Measurements from ENCODE around the gene DRD1.

The DRD1 gene

GRCh38 chr5:175471628-175472027 lies 27.6 kb upstream of the DRD1 start:
- H3K9me2 ChIP-seq (replicated peaks; ENCODE audit: insufficient read depth, low read length), result no peaks in the 10 kb centered on the region
- no peak overlapping the region for H3K4me2 ChIP-seq (ENCODE audit: low read depth, low read length, poor library complexity, severe bottlenecking)
- H3K9ac ChIP-seq (ENCODE audit: low read length), result no peak overlapping the region
- H2AFZ ChIP-seq (ENCODE audit: low read depth, low read length, severe bottlenecking), result no peak overlapping the region
- H3K4me3 ChIP-seq (ENCODE audit: insufficient read depth, low read length, poor library complexity, severe bottlenecking), result no peak overlapping the region
- H3K79me2 ChIP-seq (ENCODE audit: insufficient read depth, low read length), result no peaks in the 10 kb centered on the region
- H4K20me1 ChIP-seq (ENCODE audit: low read depth, low read length), result no peaks in the 10 kb centered on the region
- no peaks in the 10 kb centered on the region for H3F3A ChIP-seq (ENCODE audit: insufficient read depth)
- H3K9me3 ChIP-seq (ENCODE audit: insufficient read depth, low read length), result no peaks in the 10 kb centered on the region
- no peaks in the 10 kb centered on the region for H3K27me3 ChIP-seq (ENCODE audit: low read length)
- no peaks in the 10 kb centered on the region for H3K36me3 ChIP-seq (ENCODE audit: low read length)
- TF ChIP-seq EZH2phosphoT487 (conservative IDR thresholded peaks at IDR 0.05; ENCODE audit: low read length), result no peak
- TF ChIP-seq, protein P1, sequence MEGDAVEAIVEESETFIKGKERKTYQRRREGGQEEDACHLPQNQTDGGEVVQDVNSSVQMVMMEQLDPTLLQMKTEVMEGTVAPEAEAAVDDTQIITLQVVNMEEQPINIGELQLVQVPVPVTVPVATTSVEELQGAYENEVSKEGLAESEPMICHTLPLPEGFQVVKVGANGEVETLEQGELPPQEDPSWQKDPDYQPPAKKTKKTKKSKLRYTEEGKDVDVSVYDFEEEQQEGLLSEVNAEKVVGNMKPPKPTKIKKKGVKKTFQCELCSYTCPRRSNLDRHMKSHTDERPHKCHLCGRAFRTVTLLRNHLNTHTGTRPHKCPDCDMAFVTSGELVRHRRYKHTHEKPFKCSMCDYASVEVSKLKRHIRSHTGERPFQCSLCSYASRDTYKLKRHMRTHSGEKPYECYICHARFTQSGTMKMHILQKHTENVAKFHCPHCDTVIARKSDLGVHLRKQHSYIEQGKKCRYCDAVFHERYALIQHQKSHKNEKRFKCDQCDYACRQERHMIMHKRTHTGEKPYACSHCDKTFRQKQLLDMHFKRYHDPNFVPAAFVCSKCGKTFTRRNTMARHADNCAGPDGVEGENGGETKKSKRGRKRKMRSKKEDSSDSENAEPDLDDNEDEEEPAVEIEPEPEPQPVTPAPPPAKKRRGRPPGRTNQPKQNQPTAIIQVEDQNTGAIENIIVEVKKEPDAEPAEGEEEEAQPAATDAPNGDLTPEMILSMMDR (IDR thresholded peaks at IDR 0.05; ENCODE audit: insufficient read depth, low read length, poor library complexity, severe bottlenecking), result no peak
- no peak overlapping the region for H3K27ac ChIP-seq (ENCODE audit: low read depth, low read length)

DNA sequence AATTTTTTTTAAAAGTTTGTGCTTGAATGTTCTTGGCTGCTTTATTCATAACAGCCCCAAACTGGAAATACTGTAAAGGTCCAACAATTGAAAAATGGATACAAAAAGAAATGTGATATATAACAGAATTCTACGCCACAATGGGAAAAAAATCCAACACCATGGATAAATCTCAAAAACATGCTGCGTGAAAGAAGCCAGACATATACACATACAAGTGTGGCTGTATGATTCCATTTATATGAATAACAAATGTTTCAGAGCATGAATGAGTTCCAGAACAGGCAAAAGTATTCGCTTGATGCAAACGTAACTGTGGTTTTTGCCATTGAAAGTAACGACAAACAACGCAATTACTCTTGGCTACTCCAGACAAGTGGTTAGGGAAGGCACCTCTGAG lies 27.2 kb upstream of the DRD1 start:
- H3K9ac ChIP-seq (ENCODE audit: low read length), result no peak overlapping the region
- no peaks in the 10 kb centered on the region for H3K27me3 ChIP-seq (ENCODE audit: low read length)
- H2AFZ ChIP-seq (ENCODE audit: low read depth, low read length, severe bottlenecking), result no peak overlapping the region
- H3K4me2 ChIP-seq (ENCODE audit: low read depth, low read length, poor library complexity, severe bottlenecking), result no peak overlapping the region
- no peak for TF ChIP-seq EZH2phosphoT487 (conservative IDR thresholded peaks at IDR 0.05; ENCODE audit: low read length)
- TF ChIP-seq, protein P1 (IDR thresholded peaks at IDR 0.05; ENCODE audit: insufficient read depth, low read length, poor library complexity, severe bottlenecking), result no peak
- H4K20me1 ChIP-seq (ENCODE audit: low read depth, low read length), result no peaks in the 10 kb centered on the region
- H3K79me2 ChIP-seq (ENCODE audit: insufficient read depth, low read length), result no peaks in the 10 kb centered on the region
- H3K36me3 ChIP-seq (ENCODE audit: low read length), result no peaks in the 10 kb centered on the region
- no peaks in the 10 kb centered on the region for H3K9me3 ChIP-seq (ENCODE audit: insufficient read depth, low read length)
- H3K27ac ChIP-seq (ENCODE audit: low read depth, low read length), result no peak overlapping the region
- H3K4me3 ChIP-seq (ENCODE audit: insufficient read depth, low read length, poor library complexity, severe bottlenecking), result no peak overlapping the region
- no peaks in the 10 kb centered on the region for H3F3A ChIP-seq (ENCODE audit: insufficient read depth)
- no peaks in the 10 kb centered on the region for H3K9me2 ChIP-seq (replicated peaks; ENCODE audit: insufficient read depth, low read length)

DNA sequence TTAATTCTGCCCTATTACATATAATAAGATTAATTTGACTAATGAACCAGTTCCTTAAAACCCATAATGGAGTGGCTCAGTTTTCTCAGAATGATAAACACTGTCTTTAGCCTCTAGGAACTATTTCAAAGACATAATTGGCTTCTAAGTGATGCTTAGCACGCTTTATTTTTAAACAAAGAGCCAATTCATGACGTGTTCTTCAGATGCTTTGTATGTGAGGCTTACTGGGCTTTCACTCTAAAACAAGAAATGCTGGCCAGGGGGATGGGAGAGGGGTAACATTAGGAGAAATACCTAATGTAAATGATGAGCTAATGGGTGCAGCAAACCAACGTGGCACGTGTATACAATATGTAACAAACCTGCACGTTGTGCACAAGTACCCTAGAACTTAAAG lies 26.8 kb upstream of the DRD1 start:
- H3K79me2 ChIP-seq (ENCODE audit: insufficient read depth, low read length), result no peaks in the 10 kb centered on the region

More for the DNA sequence above, 26.8 kb upstream of the DRD1 start:
- Histone ChIP-seq H3K9me3 (ENCODE audit: insufficient read depth, low read length) (no peaks in the 10 kb centered on the region), H3K4me3 (ENCODE audit: insufficient read depth, low read length, poor library complexity, severe bottlenecking) (no peak overlapping the region), H3K27me3 (ENCODE audit: low read length) (no peaks in the 10 kb centered on the region), H3K9ac (ENCODE audit: low read length) (no peak overlapping the region), H2AFZ (ENCODE audit: low read depth, low read length, severe bottlenecking) (no peak overlapping the region), H3K27ac (ENCODE audit: low read depth, low read length) (no peak overlapping the region), H3F3A (ENCODE audit: insufficient read depth) (no peaks in the 10 kb centered on the region), H4K20me1 (ENCODE audit: low read depth, low read length) (no peaks in the 10 kb centered on the region), H3K9me2 (replicated peaks; ENCODE audit: insufficient read depth, low read length) (no peaks in the 10 kb centered on the region), H3K4me2 (ENCODE audit: low read depth, low read length, poor library complexity, severe bottlenecking) (no peak overlapping the region), H3K36me3 (ENCODE audit: low read length) (no peaks in the 10 kb centered on the region)
- TF ChIP-seq, protein P1 (IDR thresholded peaks at IDR 0.05; ENCODE audit: insufficient read depth, low read length, poor library complexity, severe bottlenecking), result no peak
- TF ChIP-seq EZH2phosphoT487 (conservative IDR thresholded peaks at IDR 0.05; ENCODE audit: low read length), result no peak
